HCT116 (cell line): ENCODE measurements around the gene CCDC61. TPM values are rescaled to one million over a fixed set of nuclear protein-coding genes. Genes with fewer than 3 reads are reported as not detected.

ENCODE experiments used
- ATAC-seq: fragments of 200-7000 bp; cut with Tn5 transposase; 2 replicates; pipeline ENCODE4 v1.9.1; 2020; ENCODE audit warnings: mild to moderate bottlenecking, moderate library complexity
- BruUV-seq: library from RNA; stranded (reverse); fragments of 400-500 nt; replicated peaks from 2 replicates; lab custom pipeline; 2021; lab: Mats Ljungman, UMichigan
- CTCF ChIA-PET: fragments of 300-600 bp; sonication (Branson Sonifier 250); formaldehyde crosslinking; loops from one replicate; lab custom pipeline; 2021; ENCODE audit warnings: antibody characterized with exemption; lab: Charles Lee
- POLR2A ChIA-PET: fragments of 300-600, 350-600 bp; sonication (Branson Sonifier 250); formaldehyde crosslinking; loops from one replicate; lab custom pipeline; 2021; ENCODE audit warnings: antibody characterized with exemption; lab: Charles Lee
- RAD21 ChIA-PET, 2 experiments: fragments of 300-600 bp; sonication (Branson Sonifier 250); formaldehyde crosslinking; loops; one replicate each; lab custom pipeline; 2023; ENCODE audit warnings: low total read pairs in 2 of 2; ENCODE audit not compliant: uncharacterized antibody in 2 of 2, unreplicated experiment in 2 of 2, low non-redundant PET in 1 of 2; lab: Charles Lee
- DNase-seq: peaks from one replicate; pipeline ENCODE4 v3.0.0-alpha.2; 2010; ENCODE audit warnings: low read depth, low spot score
- H2AFZ ChIP-seq: fragments of 200-600 bp; shearing (Covaris generic), sonication (generic); 2 replicates; pipeline ENCODE4 v1.6.1; 2017; ENCODE audit warnings: low read depth, mixed run types, mixed read lengths, antibody characterized with exemption, low read length; ENCODE audit not compliant: poor library complexity, severe bottlenecking
- H3K27ac ChIP-seq: 2 replicates; pipeline ENCODE4 v1.5.1; 2012; ENCODE audit warnings: low read depth, low read length
- H3K27me3 ChIP-seq: fragments of 200-600 bp; sonication (generic); 2 replicates; pipeline ENCODE4 v1.6.1; 2016; ENCODE audit warnings: mixed run types, low read length, mixed read lengths; ENCODE audit not compliant: insufficient read depth
- H3K36me3 ChIP-seq, 2 experiments: fragments of 200-500 bp in 1 of 2; fragments of 200-600 bp in 1 of 2; sonication (Bioruptor generic) in 1 of 2; sonication (generic) in 1 of 2; 2 replicates each; pipeline versions ENCODE4 v1.5.1 to v1.6.1; 2014 to 2016; ENCODE audit warnings: low read length in 2 of 2, inconsistent platforms in 1 of 2, mixed read lengths in 1 of 2, mixed run types in 1 of 2; ENCODE audit not compliant: insufficient read depth in 2 of 2, control insufficient read depth in 1 of 2
- H3K4me1 ChIP-seq, 2 experiments: fragments of 200-600 bp in 1 of 2; sonication (generic) in 1 of 2; 2 replicates each; pipeline versions ENCODE4 v1.5.1 to v1.6.1; 2012 to 2017; ENCODE audit warnings: low read length in 2 of 2, inconsistent platforms in 1 of 2, mild to moderate bottlenecking in 1 of 2, mixed read lengths in 1 of 2, mixed run types in 1 of 2, moderate library complexity in 1 of 2; ENCODE audit not compliant: insufficient read depth in 2 of 2, control insufficient read depth in 1 of 2
- H3K4me2 ChIP-seq: fragments of 200-600 bp; sonication (generic); 2 replicates; pipeline ENCODE4 v1.6.1; 2017; ENCODE audit warnings: mixed run types, low read length, mixed read lengths
- H3K4me3 ChIP-seq, 2 experiments: fragments of 200-600 bp in 1 of 2; sonication (generic) in 1 of 2; replicated peaks in 1 of 2; 2 replicates each; pipeline ENCODE4 v1.5.1; 2011 to 2016; ENCODE audit warnings: low read length in 2 of 2, control low read depth in 1 of 2, low read depth in 1 of 2, mild to moderate bottlenecking in 1 of 2, mixed read lengths in 1 of 2, mixed run types in 1 of 2
- H3K79me2 ChIP-seq: fragments of 200-600 bp; sonication (generic); 2 replicates; pipeline ENCODE4 v1.6.1; 2017; ENCODE audit warnings: mild to moderate bottlenecking, mixed run types, low read length, moderate library complexity, mixed read lengths; ENCODE audit not compliant: insufficient read depth
- H3K9ac ChIP-seq: fragments of 200-600 bp; sonication (generic); 2 replicates; pipeline ENCODE4 v1.6.1; 2016; ENCODE audit warnings: low read length, mixed read lengths
- H3K9me2 ChIP-seq: fragments of 200-600 bp; sonication (generic), shearing (Covaris generic); 2 replicates; pipeline ENCODE4 v1.6.1; 2017; ENCODE audit warnings: mixed run types, mild to moderate bottlenecking, moderate library complexity; ENCODE audit not compliant: insufficient read depth
- H3K9me3 ChIP-seq, 2 experiments: fragments of 200-500 bp in 1 of 2; fragments of 200-600 bp in 1 of 2; sonication (Bioruptor generic) in 1 of 2; sonication (generic) in 1 of 2; 2 replicates each; pipeline ENCODE4 v1.6.1; 2014 to 2017; ENCODE audit warnings: low read length in 2 of 2, mixed read lengths in 2 of 2, inconsistent platforms in 1 of 2, low read depth in 1 of 2, mild to moderate bottlenecking in 1 of 2, mixed run types in 1 of 2, moderate library complexity in 1 of 2; ENCODE audit not compliant: control insufficient read depth in 1 of 2, insufficient read depth in 1 of 2
- H4K20me1 ChIP-seq: fragments of 200-600 bp; sonication (generic), shearing (Covaris generic); 2 replicates; pipeline ENCODE4 v1.6.1; 2017; ENCODE audit warnings: mixed run types, mild to moderate bottlenecking, moderate library complexity; ENCODE audit not compliant: insufficient read depth
- CBX3 ChIP-seq: IDR thresholded peaks from 2 replicates; pipeline ENCODE4 v1.6.1; 2012; ENCODE audit warnings: low read depth
- CEBPB ChIP-seq: IDR thresholded peaks from 2 replicates; pipeline ENCODE4 v1.6.1; 2012; ENCODE audit warnings: low read depth
- EGR1 ChIP-seq: IDR thresholded peaks from 2 replicates; pipeline ENCODE4 v1.6.1; 2012; ENCODE audit warnings: low read depth
- EZH2 ChIP-seq: fragments of 200-600 bp; sonication (generic); IDR thresholded peaks from 2 replicates; pipeline ENCODE4 v1.6.1; 2017; ENCODE audit warnings: antibody characterized with exemption, mixed run types
- FOSL1 ChIP-seq: IDR thresholded peaks from 2 replicates; pipeline ENCODE4 v1.6.1; 2012; ENCODE audit warnings: low read depth
- JUND ChIP-seq: IDR thresholded peaks from 2 replicates; pipeline ENCODE4 v1.6.1; 2012
- POLR2A ChIP-seq: IDR thresholded peaks from 2 replicates; pipeline ENCODE4 v1.7.0; 2011; ENCODE audit warnings: borderline replicate concordance; ENCODE audit not compliant: insufficient read depth, insufficient read length; ENCODE audit errors: extremely low read depth
- SIN3A ChIP-seq: IDR thresholded peaks from 2 replicates; pipeline ENCODE4 v1.6.1; 2012; ENCODE audit warnings: low read depth
- SP1 ChIP-seq: IDR thresholded peaks from 2 replicates; pipeline ENCODE4 v1.6.1; 2012; ENCODE audit warnings: low read depth
- TCF7L2 ChIP-seq: IDR thresholded peaks from 2 replicates; pipeline ENCODE4 v1.7.0; 2011; ENCODE audit warnings: borderline replicate concordance, inconsistent platforms; ENCODE audit not compliant: insufficient read depth, insufficient read length; ENCODE audit errors: extremely low read depth
- YY1 ChIP-seq: IDR thresholded peaks from 2 replicates; pipeline ENCODE4 v1.6.1; 2011; ENCODE audit warnings: low read length, low read depth, moderate library complexity, mild to moderate bottlenecking; ENCODE audit not compliant: insufficient replicate concordance; ENCODE audit errors: extremely low read depth
- ZFX ChIP-seq: fragments of 450-650 bp; IDR thresholded peaks from 2 replicates; pipeline ENCODE4 v1.6.1; 2017
- intact Hi-C: fragments of 100-400 bp; cut with micrococcal nuclease; formaldehyde crosslinking; loops from 2 replicates; pipeline ENCODE4 v1.10.0; 2022
- total RNA-seq: library from RNA; stranded (reverse); gene quantifications from one replicate; pipeline ENCODE4 v1.2.1, GENCODE V29; 2021; ENCODE audit not compliant: unreplicated experiment
- TF ChIP-seq, protein P1 (sequence below): IDR thresholded peaks from 2 replicates; pipeline ENCODE4 v1.6.1; 2012
- TF ChIP-seq, protein P2 (sequence below): IDR thresholded peaks from 2 replicates; pipeline ENCODE4 v1.6.1; 2012
- TF ChIP-seq, protein P3 (sequence below), 3 experiments: fragments of 200-600 bp in 1 of 3; sonication (generic) in 1 of 3; IDR thresholded peaks in 2 of 3; conservative IDR thresholded peaks in 1 of 3; 2 replicates each; pipeline ENCODE4 v1.5.1; 2012 to 2017; ENCODE audit warnings: low read depth in 2 of 3, low read length in 2 of 3, antibody characterized with exemption in 1 of 3, borderline replicate concordance in 1 of 3, control low read depth in 1 of 3, mild to moderate bottlenecking in 1 of 3, mixed read lengths in 1 of 3, mixed run types in 1 of 3, moderate library complexity in 1 of 3; ENCODE audit not compliant: insufficient read depth in 1 of 3
- TF ChIP-seq, protein P4 (sequence below): IDR thresholded peaks from 2 replicates; pipeline ENCODE4 v1.6.1; 2011; ENCODE audit warnings: mild to moderate bottlenecking, low read length, moderate library complexity; ENCODE audit not compliant: insufficient replicate concordance; ENCODE audit errors: extremely low read depth
- TF ChIP-seq, protein P5 (sequence below): IDR thresholded peaks from 2 replicates; pipeline ENCODE4 v1.6.1; 2012; ENCODE audit warnings: low read depth

The CCDC61 gene
- total RNA-seq, 1 experiment from 2014 or later = 12.2 TPM

DNA sequence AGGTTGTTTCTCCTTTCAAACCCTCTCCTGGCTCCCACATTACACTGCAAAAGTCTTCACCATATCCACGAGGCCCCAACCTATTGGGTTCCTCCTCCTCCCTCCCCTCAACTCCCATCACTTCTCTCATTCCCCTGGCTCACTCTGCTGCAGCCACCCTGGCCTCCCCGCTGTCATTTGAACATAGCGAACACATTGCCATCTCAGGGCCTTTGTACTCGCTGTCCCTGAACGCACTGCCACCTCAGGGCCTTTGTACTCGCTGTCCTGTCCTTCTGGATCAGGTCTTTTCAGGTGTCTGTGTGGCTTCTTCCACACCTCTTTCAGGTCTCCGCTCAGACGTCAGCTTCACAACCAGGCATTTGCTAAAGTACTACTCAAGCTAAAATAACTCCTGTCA, 1.7 kb downstream of the CCDC61 start:
- CTCF ChIA-PET = no interaction called here
- no peak overlapping the region for H2AFZ ChIP-seq
- no TSS peak for BruUV-seq
- no peaks in the 10 kb centered on the region for H3K9me2 ChIP-seq
- POLR2A ChIA-PET = no interaction called here
- RAD21 ChIA-PET = no interaction called here
- no peak overlapping the region for H3K4me3 ChIP-seq
- DNase-seq (no peak), ATAC-seq (no peak)
- no peaks in the 10 kb centered on the region for H3K9me3 ChIP-seq
- peaks cover 16% of the 10 kb centered on the region; the same call in 1 of the 2 replicates for H3K79me2 ChIP-seq
- no peaks in the 10 kb centered on the region for H4K20me1 ChIP-seq
- intact Hi-C loops = no loop called here
- no peaks in the 10 kb centered on the region for H3K27me3 ChIP-seq
- no peaks in the 10 kb centered on the region; a peak in 1 of 4 replicates for H3K36me3 ChIP-seq
- peaks cover 7 to 11% of the 10 kb centered on the region in 2 experiments; a peak in 3 of 4 replicates for H3K4me1 ChIP-seq
- TF ChIP-seq JUND (no peak), CBX3 (no peak), CEBPB (no peak), FOSL1 (no peak), EZH2 (no peak), ZFX (no peak), TCF7L2 (no peak), YY1 (no peak), POLR2A (no peak), SP1 (no peak), EGR1 (no peak), SIN3A (no peak)
- TF ChIP-seq, protein P1, sequence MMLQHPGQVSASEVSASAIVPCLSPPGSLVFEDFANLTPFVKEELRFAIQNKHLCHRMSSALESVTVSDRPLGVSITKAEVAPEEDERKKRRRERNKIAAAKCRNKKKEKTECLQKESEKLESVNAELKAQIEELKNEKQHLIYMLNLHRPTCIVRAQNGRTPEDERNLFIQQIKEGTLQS = no peak
- TF ChIP-seq, protein P2, sequence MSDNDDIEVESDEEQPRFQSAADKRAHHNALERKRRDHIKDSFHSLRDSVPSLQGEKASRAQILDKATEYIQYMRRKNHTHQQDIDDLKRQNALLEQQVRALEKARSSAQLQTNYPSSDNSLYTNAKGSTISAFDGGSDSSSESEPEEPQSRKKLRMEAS = no peak
- TF ChIP-seq, protein P3, sequence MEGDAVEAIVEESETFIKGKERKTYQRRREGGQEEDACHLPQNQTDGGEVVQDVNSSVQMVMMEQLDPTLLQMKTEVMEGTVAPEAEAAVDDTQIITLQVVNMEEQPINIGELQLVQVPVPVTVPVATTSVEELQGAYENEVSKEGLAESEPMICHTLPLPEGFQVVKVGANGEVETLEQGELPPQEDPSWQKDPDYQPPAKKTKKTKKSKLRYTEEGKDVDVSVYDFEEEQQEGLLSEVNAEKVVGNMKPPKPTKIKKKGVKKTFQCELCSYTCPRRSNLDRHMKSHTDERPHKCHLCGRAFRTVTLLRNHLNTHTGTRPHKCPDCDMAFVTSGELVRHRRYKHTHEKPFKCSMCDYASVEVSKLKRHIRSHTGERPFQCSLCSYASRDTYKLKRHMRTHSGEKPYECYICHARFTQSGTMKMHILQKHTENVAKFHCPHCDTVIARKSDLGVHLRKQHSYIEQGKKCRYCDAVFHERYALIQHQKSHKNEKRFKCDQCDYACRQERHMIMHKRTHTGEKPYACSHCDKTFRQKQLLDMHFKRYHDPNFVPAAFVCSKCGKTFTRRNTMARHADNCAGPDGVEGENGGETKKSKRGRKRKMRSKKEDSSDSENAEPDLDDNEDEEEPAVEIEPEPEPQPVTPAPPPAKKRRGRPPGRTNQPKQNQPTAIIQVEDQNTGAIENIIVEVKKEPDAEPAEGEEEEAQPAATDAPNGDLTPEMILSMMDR (IDR thresholded peaks at IDR 0.05 in 2 of 3, conservative IDR thresholded peaks at IDR 0.05 in 1 of 3; ENCODE audit: borderline replicate concordance in 1 of 3, insufficient read depth in 1 of 3, low read depth in 2 of 3, low read length in 2 of 3) = no peak
- TF ChIP-seq, protein P4, sequence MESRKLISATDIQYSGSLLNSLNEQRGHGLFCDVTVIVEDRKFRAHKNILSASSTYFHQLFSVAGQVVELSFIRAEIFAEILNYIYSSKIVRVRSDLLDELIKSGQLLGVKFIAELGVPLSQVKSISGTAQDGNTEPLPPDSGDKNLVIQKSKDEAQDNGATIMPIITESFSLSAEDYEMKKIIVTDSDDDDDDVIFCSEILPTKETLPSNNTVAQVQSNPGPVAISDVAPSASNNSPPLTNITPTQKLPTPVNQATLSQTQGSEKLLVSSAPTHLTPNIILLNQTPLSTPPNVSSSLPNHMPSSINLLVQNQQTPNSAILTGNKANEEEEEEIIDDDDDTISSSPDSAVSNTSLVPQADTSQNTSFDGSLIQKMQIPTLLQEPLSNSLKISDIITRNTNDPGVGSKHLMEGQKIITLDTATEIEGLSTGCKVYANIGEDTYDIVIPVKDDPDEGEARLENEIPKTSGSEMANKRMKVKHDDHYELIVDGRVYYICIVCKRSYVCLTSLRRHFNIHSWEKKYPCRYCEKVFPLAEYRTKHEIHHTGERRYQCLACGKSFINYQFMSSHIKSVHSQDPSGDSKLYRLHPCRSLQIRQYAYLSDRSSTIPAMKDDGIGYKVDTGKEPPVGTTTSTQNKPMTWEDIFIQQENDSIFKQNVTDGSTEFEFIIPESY = no peak
- TF ChIP-seq, protein P5, sequence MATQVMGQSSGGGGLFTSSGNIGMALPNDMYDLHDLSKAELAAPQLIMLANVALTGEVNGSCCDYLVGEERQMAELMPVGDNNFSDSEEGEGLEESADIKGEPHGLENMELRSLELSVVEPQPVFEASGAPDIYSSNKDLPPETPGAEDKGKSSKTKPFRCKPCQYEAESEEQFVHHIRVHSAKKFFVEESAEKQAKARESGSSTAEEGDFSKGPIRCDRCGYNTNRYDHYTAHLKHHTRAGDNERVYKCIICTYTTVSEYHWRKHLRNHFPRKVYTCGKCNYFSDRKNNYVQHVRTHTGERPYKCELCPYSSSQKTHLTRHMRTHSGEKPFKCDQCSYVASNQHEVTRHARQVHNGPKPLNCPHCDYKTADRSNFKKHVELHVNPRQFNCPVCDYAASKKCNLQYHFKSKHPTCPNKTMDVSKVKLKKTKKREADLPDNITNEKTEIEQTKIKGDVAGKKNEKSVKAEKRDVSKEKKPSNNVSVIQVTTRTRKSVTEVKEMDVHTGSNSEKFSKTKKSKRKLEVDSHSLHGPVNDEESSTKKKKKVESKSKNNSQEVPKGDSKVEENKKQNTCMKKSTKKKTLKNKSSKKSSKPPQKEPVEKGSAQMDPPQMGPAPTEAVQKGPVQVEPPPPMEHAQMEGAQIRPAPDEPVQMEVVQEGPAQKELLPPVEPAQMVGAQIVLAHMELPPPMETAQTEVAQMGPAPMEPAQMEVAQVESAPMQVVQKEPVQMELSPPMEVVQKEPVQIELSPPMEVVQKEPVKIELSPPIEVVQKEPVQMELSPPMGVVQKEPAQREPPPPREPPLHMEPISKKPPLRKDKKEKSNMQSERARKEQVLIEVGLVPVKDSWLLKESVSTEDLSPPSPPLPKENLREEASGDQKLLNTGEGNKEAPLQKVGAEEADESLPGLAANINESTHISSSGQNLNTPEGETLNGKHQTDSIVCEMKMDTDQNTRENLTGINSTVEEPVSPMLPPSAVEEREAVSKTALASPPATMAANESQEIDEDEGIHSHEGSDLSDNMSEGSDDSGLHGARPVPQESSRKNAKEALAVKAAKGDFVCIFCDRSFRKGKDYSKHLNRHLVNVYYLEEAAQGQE = no peak
- no peak overlapping the region for H3K9ac ChIP-seq
- no peak overlapping the region for H3K27ac ChIP-seq
- 0 out of 2 replicates have a peak overlapping the region, but pooled peaks have one; percentile 92 for H3K4me2 ChIP-seq
